Endothelial cell of umbilical vein (primary cell): ENCODE results near the gene MCC. TPM values are rescaled to one million over a fixed set of nuclear protein-coding genes. Genes with fewer than 3 reads are reported as not detected.
A peak's percentile ranks its signal among the peaks of the same experiment; 100 is the strongest.

Experiments
- BruUV-seq: library from RNA; stranded (reverse); fragments of 400-500 nt; replicated peaks from 2 replicates; lab custom pipeline; 2021; lab: Mats Ljungman, UMichigan
- CTCF ChIA-PET: fragments of 300-600, 350-600 bp; sonication (Branson Sonifier 250); formaldehyde crosslinking; loops from one replicate; lab custom pipeline; 2021; ENCODE audit warnings: antibody characterized with exemption, inconsistent platforms; lab: Charles Lee
- POLR2A ChIA-PET: fragments of 300-600, 350-600 bp; sonication (Branson Sonifier 250); formaldehyde crosslinking; loops from one replicate; lab custom pipeline; 2021; ENCODE audit warnings: antibody characterized with exemption, inconsistent platforms; lab: Charles Lee
- DNase-seq: peaks from one replicate; pipeline ENCODE4 v3.0.0-alpha.2; 2011; ENCODE audit warnings: low read depth, low spot score
- FAIRE-seq: peaks from 2 replicates; lab custom pipeline; 2011; peaks lifted over from hg19 to GRCh38; lab: Jason Lieb, UNC
- H2AFZ ChIP-seq: 2 replicates; pipeline ENCODE4 v1.6.0; 2012; ENCODE audit warnings: low read depth, low read length, control low read depth, inconsistent platforms
- H3K27ac ChIP-seq: 2 replicates; pipeline ENCODE4 v1.5.1; 2011; ENCODE audit warnings: low read depth, mild to moderate bottlenecking, control low read depth, low read length, moderate library complexity; ENCODE audit not compliant: insufficient read depth
- H3K27me3 ChIP-seq, 2 experiments: 2 replicates each; pipeline versions ENCODE4 v1.6.0 to v1.6.1; 2011; ENCODE audit warnings: low read length in 2 of 2, mixed read lengths in 1 of 2; ENCODE audit not compliant: control insufficient read depth in 2 of 2, insufficient read depth in 2 of 2
- H3K36me3 ChIP-seq, 2 experiments: 2 replicates in 1 of 2; 3 replicates in 1 of 2; pipeline ENCODE4 v1.5.1; 2011; ENCODE audit warnings: low read length in 2 of 2, mild to moderate bottlenecking in 1 of 2, moderate library complexity in 1 of 2; ENCODE audit not compliant: control insufficient read depth in 2 of 2, insufficient read depth in 2 of 2; ENCODE audit errors: extremely low read depth in 1 of 2
- H3K4me1 ChIP-seq: 3 replicates; pipeline ENCODE4 v1.5.1; 2011; ENCODE audit warnings: mild to moderate bottlenecking, low read length; ENCODE audit not compliant: control insufficient read depth, insufficient read depth; ENCODE audit errors: extremely low read depth
- H3K4me2 ChIP-seq: 2 replicates; pipeline ENCODE4 v1.6.1; 2011; ENCODE audit warnings: low read length, control low read depth, mixed read lengths; ENCODE audit not compliant: insufficient read depth
- H3K4me3 ChIP-seq, 3 experiments: fragments of 200-600 bp in 1 of 3; sonication (generic), shearing (Covaris generic) in 1 of 3; replicated peaks in 1 of 3; 2 replicates each; pipeline ENCODE4 v1.5.1; 2011 to 2016; ENCODE audit warnings: control low read depth in 3 of 3, low read length in 3 of 3, mild to moderate bottlenecking in 2 of 3, inconsistent platforms in 1 of 3, low read depth in 1 of 3, moderate library complexity in 1 of 3; ENCODE audit not compliant: insufficient read depth in 1 of 3
- H3K79me2 ChIP-seq: 2 replicates; pipeline ENCODE4 v1.6.0; 2012; ENCODE audit warnings: low read length, inconsistent platforms; ENCODE audit not compliant: control insufficient read depth, insufficient read depth
- H3K9ac ChIP-seq: replicated peaks from 2 replicates; pipeline ENCODE3; 2011; ENCODE audit warnings: low read length, control low read depth; ENCODE audit not compliant: insufficient read depth; ENCODE audit errors: extremely low read depth
- H3K9me1 ChIP-seq: replicated peaks from 3 replicates; pipeline ENCODE4 v1.6.0; 2011; ENCODE audit warnings: mild to moderate bottlenecking, low read length; ENCODE audit not compliant: control insufficient read depth, insufficient read depth; ENCODE audit errors: extremely low read depth
- H3K9me3 ChIP-seq: replicated peaks from 2 replicates; pipeline ENCODE4 v1.5.1; 2012; ENCODE audit warnings: low read length, inconsistent platforms; ENCODE audit not compliant: control insufficient read depth, insufficient read depth
- H4K20me1 ChIP-seq: replicated peaks from 2 replicates; pipeline ENCODE3; 2011; ENCODE audit warnings: mild to moderate bottlenecking, low read length; ENCODE audit not compliant: control insufficient read depth, insufficient read depth; ENCODE audit errors: extremely low read depth
- CTCF ChIP-seq, 2 donors: IDR thresholded peaks; 1 replicate in 1 of 2; 2 replicates in 1 of 2; pipeline ENCODE4 v1.5.1; 2011; ENCODE audit warnings: low read length in 2 of 2, mild to moderate bottlenecking in 2 of 2, moderate library complexity in 2 of 2, control low read depth in 1 of 2, inconsistent platforms in 1 of 2, low read depth in 1 of 2; ENCODE audit not compliant: insufficient read depth in 1 of 2; ENCODE audit errors: extremely low read depth in 1 of 2
- EZH2 ChIP-seq: IDR thresholded peaks from 2 replicates; pipeline ENCODE4 v1.6.1; 2012; ENCODE audit warnings: borderline replicate concordance, low read depth, mild to moderate bottlenecking, moderate library complexity, low read length, inconsistent platforms; ENCODE audit not compliant: severe bottlenecking
- FOS ChIP-seq: IDR thresholded peaks from 2 replicates; pipeline ENCODE4 v1.6.1; 2011; ENCODE audit warnings: mild to moderate bottlenecking, low read length, moderate library complexity, borderline replicate concordance; ENCODE audit not compliant: insufficient read depth
- GATA2 ChIP-seq: IDR thresholded peaks from 2 replicates; pipeline ENCODE4 v1.7.0; 2011; ENCODE audit warnings: low read depth, mild to moderate bottlenecking, moderate library complexity, mixed read lengths, low read length; ENCODE audit not compliant: insufficient read length, insufficient read depth
- JUN ChIP-seq: IDR thresholded peaks from 2 replicates; pipeline ENCODE4 v1.6.1; 2011; ENCODE audit warnings: borderline replicate concordance, low read depth; ENCODE audit not compliant: insufficient read length, insufficient read depth
- MAX ChIP-seq: IDR thresholded peaks from 2 replicates; pipeline ENCODE4 v1.6.1; 2011; ENCODE audit not compliant: insufficient read depth, insufficient read length
- MYC ChIP-seq: IDR thresholded peaks from one replicate; pipeline ENCODE4 v1.6.1; 2011; ENCODE audit warnings: mild to moderate bottlenecking, low read depth, low read length
- POLR2A ChIP-seq: IDR thresholded peaks from 2 replicates; pipeline ENCODE4 v1.6.1; 2012; ENCODE audit warnings: low read depth, mild to moderate bottlenecking, control low read depth, low read length
- POLR2AphosphoS5 ChIP-seq: IDR thresholded peaks from 2 replicates; pipeline ENCODE4 v1.6.1; 2012; ENCODE audit warnings: low read depth, mild to moderate bottlenecking, control low read depth, low read length, moderate library complexity; ENCODE audit not compliant: insufficient read depth
- dilution Hi-C: fragments of 300-500 bp; cut with MboI; formaldehyde crosslinking; loops from one replicate; pipeline ENCODE4 v1.15.0; 2019; ENCODE audit warnings: low sequenced_read_pairs; ENCODE audit not compliant: extremely low pct_ligation_motif_present
- intact Hi-C: fragments of 100-400 bp; cut with micrococcal nuclease; formaldehyde crosslinking; loops from one replicate; pipeline ENCODE4 v1.10.0; 2022
- polyA plus RNA-seq, 4 experiments: library from polyadenylated mRNA; depleted of rRNA in 3 of 4; stranded (reverse) in 3 of 4; unstranded in 1 of 4; fragments of >200 nt; gene quantifications; 2 replicates each; pipeline versions ENCODE4 v1.2.1 to v1.2.3, GENCODE V29; 2011 to 2012; ENCODE audit warnings: missing spikeins in 1 of 4
- total RNA-seq: library from RNA; stranded (reverse); gene quantifications from 2 replicates; pipeline ENCODE4 v1.2.3, GENCODE V29; 2021

MCC gene
- total and polyA plus RNA-seq, 2 donors (not counting 3 experiments of a cell fraction or from before 2014, with no cell fraction given): 6.9 to 27.5 TPM

DNA sequence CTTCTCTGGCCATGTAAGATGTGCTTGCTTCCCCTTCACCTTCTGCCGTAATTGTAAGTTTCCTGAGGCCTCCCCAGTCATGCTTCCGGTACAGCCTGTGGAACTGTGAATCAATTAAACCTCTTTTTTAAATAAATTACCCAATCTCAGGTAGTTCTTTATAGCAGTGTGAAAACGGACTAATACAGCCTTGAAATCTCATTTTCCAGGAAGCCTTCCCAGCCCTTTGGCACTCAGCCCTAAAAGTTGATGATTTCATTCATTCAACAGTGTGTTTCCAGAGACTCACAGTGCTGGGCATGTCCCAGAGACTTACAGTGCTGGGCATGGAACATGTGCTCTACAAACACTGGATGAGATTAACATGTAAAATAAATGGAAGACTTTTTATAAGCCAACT lies 375.8 kb downstream of the MCC start:
- intact Hi-C loops: no loop called here
- CTCF ChIA-PET: no interaction called here
- POLR2A ChIA-PET: no interaction called here

More for the DNA sequence above, 375.8 kb downstream of the MCC start:
- Histone ChIP-seq H3K9me3 (no peaks in the 10 kb centered on the region), H3K4me3 (no peak overlapping the region), H3K9me1 (no peaks in the 10 kb centered on the region), H3K27ac (no peak overlapping the region), H3K4me2 (no peak overlapping the region), H3K4me1 (peaks cover 2% of the 10 kb centered on the region), H3K9ac (no peak overlapping the region), H2AFZ (no peak overlapping the region), H3K27me3 (no peaks in the 10 kb centered on the region), H4K20me1 (no peaks in the 10 kb centered on the region), H3K36me3 (no peaks in the 10 kb centered on the region), H3K79me2 (no peaks in the 10 kb centered on the region)
- no TSS peak for BruUV-seq
- peak; percentile 78 for DNase-seq
- dilution Hi-C loops: no loop called here
- TF ChIP-seq JUN (no peak), CTCF (IDR thresholded peaks at IDR 0.05; ENCODE audit: extremely low read depth in 1 of 2, insufficient read depth in 1 of 2, low read depth in 1 of 2, low read length in 2 of 2) (no peak), POLR2AphosphoS5 (no peak), EZH2 (no peak), MYC (no peak), GATA2 (no peak), POLR2A (no peak), MAX (no peak), FOS (no peak)
- peak; percentile 63 for FAIRE-seq
